ENCODE results near the gene ZGPAT. TPM values are rescaled to one million over a fixed set of nuclear protein-coding genes. Genes with fewer than 3 reads are reported as not detected.

Gene ZGPAT
- total and polyA plus RNA-seq, 2 donors (not counting 3 experiments of a cell fraction or from before 2014, with no cell fraction given) = 23.1 to 29.3 TPM

DNA sequence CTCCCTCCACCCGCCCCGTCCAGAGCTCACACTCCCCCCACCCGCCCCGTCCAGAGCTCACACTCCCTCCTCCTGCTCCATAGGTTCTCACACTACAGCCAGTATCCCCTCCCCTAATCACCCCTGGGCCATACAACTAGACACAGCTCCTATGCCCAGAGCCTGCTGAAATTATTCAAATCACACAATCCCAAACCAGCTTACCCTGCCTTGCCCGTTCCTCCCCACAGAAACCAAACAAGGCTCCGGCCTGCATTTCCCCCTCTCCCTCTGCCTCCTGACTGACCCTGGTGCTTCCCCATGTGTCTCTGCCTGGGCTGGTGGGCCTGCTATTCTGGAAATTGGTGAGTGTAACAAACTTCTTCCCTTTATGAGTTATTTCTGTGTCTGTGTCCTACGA lies 50.3 kb downstream of the ZGPAT start:
- ChIA-PET POLR2A (no interaction called here), CTCF (interaction anchor here (0.9 kb wide), 1 partner anchor 11 kb away, joined by 4 read pairs; no protein-coding TSS in a partner anchor)
- no peak for FAIRE-seq

More for the DNA sequence above, 50.3 kb downstream of the ZGPAT start:
- Histone ChIP-seq H3K9ac (replicated peaks; ENCODE audit: extremely low read depth, insufficient read depth, low read length) (no peak overlapping the region), H3K4me3 (replicated peaks in 1 of 3; ENCODE audit: insufficient read depth in 1 of 3, low read depth in 1 of 3, low read length in 3 of 3) (no peak overlapping the region), H3K79me2 (ENCODE audit: control insufficient read depth, insufficient read depth, low read length) (no peaks in the 10 kb centered on the region), H3K27me3 (ENCODE audit: control insufficient read depth in 2 of 2, insufficient read depth in 2 of 2, low read length in 2 of 2) (no peaks in the 10 kb centered on the region), H3K36me3 (ENCODE audit: control insufficient read depth in 2 of 2, extremely low read depth in 1 of 2, insufficient read depth in 2 of 2, low read length in 2 of 2) (no peaks in the 10 kb centered on the region), H3K4me1 (ENCODE audit: control insufficient read depth, extremely low read depth, insufficient read depth, low read length) (no peaks in the 10 kb centered on the region), H2AFZ (ENCODE audit: low read depth, low read length) (no peak overlapping the region), H3K27ac (ENCODE audit: insufficient read depth, low read depth, low read length) (no peak overlapping the region), H3K9me3 (replicated peaks; ENCODE audit: control insufficient read depth, insufficient read depth, low read length) (no peaks in the 10 kb centered on the region), H4K20me1 (replicated peaks; ENCODE audit: control insufficient read depth, extremely low read depth, insufficient read depth, low read length) (no peaks in the 10 kb centered on the region), H3K4me2 (ENCODE audit: insufficient read depth, low read length) (no peak overlapping the region), H3K9me1 (replicated peaks; ENCODE audit: control insufficient read depth, extremely low read depth, insufficient read depth, low read length) (no peaks in the 10 kb centered on the region)
- no TSS peak for BruUV-seq (replicated peaks)
- intact Hi-C loops (cut with micrococcal nuclease) = no loop called here
- DNase-seq (ENCODE audit: low read depth, low spot score) = no peak
- dilution Hi-C loops (cut with MboI; ENCODE audit: extremely low pct_ligation_motif_present, low sequenced_read_pairs) = no loop called here
- TF ChIP-seq GATA2 (IDR thresholded peaks at IDR 0.05; ENCODE audit: insufficient read depth, insufficient read length, low read depth, low read length) (no peak), POLR2A (IDR thresholded peaks at IDR 0.05; ENCODE audit: low read depth, low read length) (no peak), POLR2AphosphoS5 (IDR thresholded peaks at IDR 0.05; ENCODE audit: insufficient read depth, low read depth, low read length) (no peak), EZH2 (IDR thresholded peaks at IDR 0.05; ENCODE audit: borderline replicate concordance, low read depth, low read length, severe bottlenecking) (no peak), JUN (IDR thresholded peaks at IDR 0.05; ENCODE audit: borderline replicate concordance, insufficient read depth, insufficient read length, low read depth) (no peak), MYC (IDR thresholded peaks at IDR 0.05; ENCODE audit: low read depth, low read length) (no peak), FOS (IDR thresholded peaks at IDR 0.05; ENCODE audit: borderline replicate concordance, insufficient read depth, low read length) (no peak)
- TF ChIP-seq, protein P1, sequence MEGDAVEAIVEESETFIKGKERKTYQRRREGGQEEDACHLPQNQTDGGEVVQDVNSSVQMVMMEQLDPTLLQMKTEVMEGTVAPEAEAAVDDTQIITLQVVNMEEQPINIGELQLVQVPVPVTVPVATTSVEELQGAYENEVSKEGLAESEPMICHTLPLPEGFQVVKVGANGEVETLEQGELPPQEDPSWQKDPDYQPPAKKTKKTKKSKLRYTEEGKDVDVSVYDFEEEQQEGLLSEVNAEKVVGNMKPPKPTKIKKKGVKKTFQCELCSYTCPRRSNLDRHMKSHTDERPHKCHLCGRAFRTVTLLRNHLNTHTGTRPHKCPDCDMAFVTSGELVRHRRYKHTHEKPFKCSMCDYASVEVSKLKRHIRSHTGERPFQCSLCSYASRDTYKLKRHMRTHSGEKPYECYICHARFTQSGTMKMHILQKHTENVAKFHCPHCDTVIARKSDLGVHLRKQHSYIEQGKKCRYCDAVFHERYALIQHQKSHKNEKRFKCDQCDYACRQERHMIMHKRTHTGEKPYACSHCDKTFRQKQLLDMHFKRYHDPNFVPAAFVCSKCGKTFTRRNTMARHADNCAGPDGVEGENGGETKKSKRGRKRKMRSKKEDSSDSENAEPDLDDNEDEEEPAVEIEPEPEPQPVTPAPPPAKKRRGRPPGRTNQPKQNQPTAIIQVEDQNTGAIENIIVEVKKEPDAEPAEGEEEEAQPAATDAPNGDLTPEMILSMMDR (IDR thresholded peaks at IDR 0.05; ENCODE audit: extremely low read depth in 1 of 2, insufficient read depth in 1 of 2, low read depth in 1 of 2, low read length in 2 of 2) = no peak
- TF ChIP-seq, protein P2, sequence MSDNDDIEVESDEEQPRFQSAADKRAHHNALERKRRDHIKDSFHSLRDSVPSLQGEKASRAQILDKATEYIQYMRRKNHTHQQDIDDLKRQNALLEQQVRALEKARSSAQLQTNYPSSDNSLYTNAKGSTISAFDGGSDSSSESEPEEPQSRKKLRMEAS (IDR thresholded peaks at IDR 0.05; ENCODE audit: insufficient read depth, insufficient read length) = no peak
